Right ventricle myocardium superior (tissue), 1 donor: ENCODE results near the gene PLAU. TPM values are rescaled to one million over a fixed set of nuclear protein-coding genes. Genes with fewer than 3 reads are reported as not detected.
A peak's percentile ranks its signal among the peaks of the same experiment; 100 is the strongest.
"Not testable (repeated sequence)": the region's sequence is repeated elsewhere in the genome, so short reads cannot be mapped to it uniquely, and the experiment has no call there.

Experiments used
- ATAC-seq: fragments of 200-7000 bp; cut with Tn5 transposase; one replicate; pipeline ENCODE4 v1.9.1; 2020; ENCODE audit warnings: mild to moderate bottlenecking; ENCODE audit not compliant: poor library complexity
- DNase-seq: peaks from one replicate; pipeline ENCODE4 v3.0.0-alpha.2; 2020
- intact Hi-C: fragments of 100-400 bp; cut with DNase I; formaldehyde crosslinking; loops from one replicate; pipeline ENCODE4 v1.11.2; 2022
- total RNA-seq: library from RNA; stranded (reverse); fragmentation: NEBNext Ultra II Directional; extraction: Animal tissue kit (Norgen Biotek cat#: 25700); gene quantifications from one replicate; pipeline ENCODE4 v1.2.1, GENCODE V29; 2021
- donor health status: DM: no; HTN: yes; CAD: no; lungs with severe emphysema.

PLAU gene
- total RNA-seq, 1 donor from 2014 or later, result 7.5 TPM

DNA sequence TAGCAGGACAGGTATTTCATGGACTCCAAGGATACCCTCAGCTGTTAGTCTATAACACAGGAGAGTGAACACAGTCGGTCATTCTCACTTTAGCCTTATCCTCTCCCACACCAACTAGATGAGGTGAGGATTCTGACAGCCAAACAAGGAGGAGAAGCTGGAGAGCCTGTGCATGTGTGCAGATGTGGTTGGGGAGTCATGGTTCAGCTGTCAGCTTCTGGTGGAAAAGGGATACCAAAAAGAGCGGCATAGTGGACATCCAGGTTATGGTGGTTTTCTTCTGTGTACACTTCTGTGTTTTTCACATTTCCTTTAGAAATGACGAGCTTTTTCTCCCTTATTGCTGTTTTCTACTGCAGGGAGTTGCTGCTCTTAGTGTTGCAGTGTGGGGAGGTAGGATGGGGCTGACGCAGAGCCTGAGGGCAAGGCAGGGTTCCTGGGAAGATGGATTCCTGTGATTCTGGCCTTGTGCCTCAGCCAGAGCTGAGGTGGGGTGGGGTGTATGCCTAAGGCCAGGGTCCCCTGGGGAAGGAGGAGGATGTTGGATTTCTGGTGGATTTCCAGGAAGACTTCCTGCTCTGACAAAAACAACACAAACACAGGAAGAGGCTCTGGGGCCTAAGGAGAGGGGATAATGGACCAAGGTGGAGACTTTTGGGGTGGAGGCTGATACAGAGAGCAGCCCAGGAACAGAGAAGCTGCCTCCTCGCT lies 26.6 kb downstream of the PLAU start:
- DNase-seq (no peak), ATAC-seq (peak; percentile 53)
- intact Hi-C loops, result no loop called here

- intact Hi-C loops, result loop anchor here (2.0 kb wide), 1 partner anchor 54 kb away; no protein-coding TSS in a partner anchor
- ATAC-seq, result peak; percentile 97
These were observed 29.8 kb downstream of the PLAU start for GRCh38 chr10:73940634-73941221.

DNA sequence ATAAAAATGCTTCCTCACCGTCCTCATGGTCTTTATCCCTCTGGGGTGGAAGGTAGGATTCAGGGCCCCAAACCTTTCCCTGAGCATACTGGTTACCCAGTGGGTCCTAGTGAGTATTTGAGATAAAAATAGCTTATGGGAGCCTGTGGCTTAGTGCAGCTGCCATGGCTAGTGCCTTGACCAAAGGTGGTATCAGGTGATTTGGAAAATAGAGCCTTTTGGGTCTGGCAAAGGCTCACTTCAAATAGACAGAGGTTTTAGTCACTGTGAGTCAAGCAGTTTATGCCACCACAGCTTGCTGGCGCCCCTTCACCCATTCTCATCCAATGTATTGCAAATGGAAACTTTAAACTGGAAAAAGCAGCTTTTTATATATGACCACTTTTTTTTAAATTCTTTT lies 30.4 kb downstream of the PLAU start:
- ATAC-seq (no peak), DNase-seq (no peak)
- intact Hi-C loops, result loop anchor here (2.0 kb wide), 1 partner anchor 54 kb away; no protein-coding TSS in a partner anchor

More at GRCh38 chr10:73940634-73941221, 29.8 kb downstream of the PLAU start:
- peak; percentile 95 for DNase-seq

GRCh38 chr10:73944356-73945100 lies 33.6 kb downstream of the PLAU start:
- ATAC-seq, result no peak
- no peak for DNase-seq
- intact Hi-C loops, result no loop called here

GRCh38 chr10:73946253-73947145 lies 35.6 kb downstream of the PLAU start:
- no peak for DNase-seq
- intact Hi-C loops, result no loop called here
- no peak for ATAC-seq

GRCh38 chr10:73948947-73949633 lies 38.2 kb downstream of the PLAU start:
- DNase-seq (no peak), ATAC-seq (no peak)
- intact Hi-C loops, result no loop called here

DNA sequence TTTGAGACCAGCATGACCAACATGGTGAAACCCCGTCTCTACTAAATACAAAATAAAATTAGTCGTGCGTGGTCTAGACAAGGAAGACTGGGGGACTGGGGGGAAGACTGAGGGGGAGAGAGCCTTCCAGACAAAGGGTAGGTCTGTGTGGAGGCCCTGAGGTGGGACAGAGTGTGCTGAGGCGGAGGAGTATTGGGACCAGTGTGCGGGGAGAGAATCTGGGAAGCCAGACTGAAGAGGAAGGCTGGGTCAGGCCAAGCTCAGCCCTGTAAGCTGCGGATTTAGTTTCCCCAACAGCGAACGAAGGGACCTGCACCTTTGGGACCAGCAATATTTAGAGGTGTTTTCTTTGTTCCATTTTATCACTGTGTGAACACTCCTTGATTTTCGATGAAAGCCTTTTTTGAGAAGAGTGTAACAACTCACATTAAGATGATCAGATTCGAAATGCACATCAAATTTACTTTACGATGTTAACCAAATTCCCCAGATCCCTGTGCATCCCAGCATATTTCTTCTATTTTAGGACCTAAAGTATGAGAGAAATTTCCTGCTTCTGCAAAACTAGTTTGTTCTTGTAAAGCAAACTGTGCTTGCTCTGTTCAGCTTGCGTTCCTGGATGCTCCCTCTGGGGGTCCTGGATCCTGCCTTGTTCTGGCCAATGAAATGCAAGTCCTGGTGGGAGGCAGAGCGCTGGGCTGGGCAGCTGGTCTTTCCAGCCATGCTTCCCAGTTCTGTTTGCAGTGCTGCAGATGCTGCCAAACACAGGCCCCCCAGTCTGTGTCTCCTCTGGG lies 39.4 kb downstream of the PLAU start:
- intact Hi-C loops, result no loop called here
- ATAC-seq (no peak), DNase-seq (no peak)

DNA sequence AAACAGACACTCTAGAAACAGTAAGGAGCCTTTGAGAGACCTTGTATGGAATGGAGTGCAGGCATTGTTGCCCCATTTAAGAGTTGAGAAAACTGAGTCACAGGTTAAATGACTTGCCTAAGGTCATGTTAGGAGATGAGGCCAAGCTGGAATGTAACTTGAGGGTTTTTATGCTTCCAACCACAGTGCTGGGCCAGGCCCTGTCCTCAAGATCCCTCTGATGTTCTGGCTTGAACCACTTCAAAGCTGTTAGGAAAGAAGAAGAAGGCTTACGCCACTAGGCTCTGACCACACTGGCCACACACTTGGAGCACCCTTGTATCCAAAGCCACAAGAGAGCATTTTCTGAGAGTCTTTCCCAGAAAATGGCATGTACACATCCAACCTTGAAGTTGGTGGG lies 42.7 kb downstream of the PLAU start:
- ATAC-seq, result no peak
- intact Hi-C loops, result no loop called here

GRCh38 chr10:73954737-73955136 lies 43.8 kb downstream of the PLAU start:
- intact Hi-C loops, result no loop called here
- ATAC-seq, result no peak
- DNase-seq, result no peak

More for the DNA sequence above, 42.7 kb downstream of the PLAU start:
- DNase-seq, result no peak

DNA sequence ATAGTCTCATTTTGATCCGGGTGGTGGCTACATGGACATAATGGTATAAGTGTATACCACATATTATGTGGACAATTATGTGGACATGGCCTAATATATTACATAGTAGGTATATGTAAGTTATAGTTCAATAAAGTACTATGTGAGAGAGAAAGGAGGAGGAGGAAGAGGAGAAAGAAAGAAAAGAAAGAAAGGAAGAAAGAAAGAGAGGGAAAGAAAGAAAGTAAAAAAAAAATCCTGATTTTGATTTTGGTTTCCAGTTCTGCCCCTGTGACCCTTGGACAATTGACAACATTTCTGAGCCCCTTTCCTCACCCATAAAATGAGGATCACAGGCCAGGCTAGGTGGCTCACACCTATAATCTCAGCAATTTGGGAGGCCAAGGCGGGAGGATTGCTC lies 44.8 kb downstream of the PLAU start:
- no peak for ATAC-seq
- DNase-seq, result no peak
- intact Hi-C loops, result no loop called here

DNA sequence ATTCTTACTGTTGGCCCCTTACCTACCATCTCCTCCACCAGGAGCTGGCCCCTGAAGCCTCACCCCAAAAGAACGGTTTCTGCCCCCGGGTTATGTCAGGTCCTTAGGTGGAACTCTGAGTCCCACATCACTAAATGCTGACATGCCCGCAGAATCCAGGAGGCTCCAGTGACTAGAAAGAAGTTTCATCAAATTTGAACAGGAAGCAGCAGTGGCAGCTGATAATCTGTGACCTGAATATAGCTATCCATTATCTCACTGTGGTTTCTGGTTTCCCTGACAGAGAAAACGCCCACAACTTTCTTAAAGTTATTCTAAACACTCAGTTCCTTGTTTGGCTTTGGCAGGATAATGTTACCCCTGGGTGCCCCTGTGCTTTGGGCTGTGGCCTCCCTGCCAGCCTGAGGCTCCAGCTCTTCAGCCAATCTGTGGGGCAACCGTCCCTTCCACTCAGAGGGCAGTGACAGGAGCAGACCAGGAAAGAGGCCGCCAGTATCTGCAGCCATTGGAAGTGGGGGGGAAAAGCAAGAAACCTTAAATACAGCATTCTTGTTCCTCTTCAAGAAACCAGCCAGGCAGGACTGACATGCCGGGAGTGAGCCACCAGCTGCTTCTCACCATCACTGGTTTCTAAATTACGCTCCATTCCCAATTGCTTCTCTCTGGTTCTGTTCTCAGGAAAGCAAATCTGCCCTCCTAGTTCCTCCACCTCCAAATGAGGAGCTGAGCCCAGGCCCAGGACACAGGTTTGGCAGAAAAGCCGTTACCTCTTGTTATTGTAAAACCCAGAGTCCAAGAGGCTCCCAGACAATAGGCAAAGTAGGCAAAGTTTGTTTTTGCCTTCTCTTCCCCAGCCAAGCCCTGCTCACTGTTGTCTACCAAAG lies 45.8 kb downstream of the PLAU start:
- intact Hi-C loops, result no loop called here
- peak; percentile 67 for ATAC-seq
- DNase-seq, result no peak

GRCh38 chr10:73959484-73960243 lies 48.7 kb downstream of the PLAU start:
- no peak for ATAC-seq
- intact Hi-C loops, result no loop called here

GRCh38 chr10:73962386-73962785 lies 51.5 kb downstream of the PLAU start:
- ATAC-seq (no peak), DNase-seq (no peak)
- intact Hi-C loops, result no loop called here

More at GRCh38 chr10:73959484-73960243, 48.7 kb downstream of the PLAU start:
- DNase-seq, result no peak

DNA sequence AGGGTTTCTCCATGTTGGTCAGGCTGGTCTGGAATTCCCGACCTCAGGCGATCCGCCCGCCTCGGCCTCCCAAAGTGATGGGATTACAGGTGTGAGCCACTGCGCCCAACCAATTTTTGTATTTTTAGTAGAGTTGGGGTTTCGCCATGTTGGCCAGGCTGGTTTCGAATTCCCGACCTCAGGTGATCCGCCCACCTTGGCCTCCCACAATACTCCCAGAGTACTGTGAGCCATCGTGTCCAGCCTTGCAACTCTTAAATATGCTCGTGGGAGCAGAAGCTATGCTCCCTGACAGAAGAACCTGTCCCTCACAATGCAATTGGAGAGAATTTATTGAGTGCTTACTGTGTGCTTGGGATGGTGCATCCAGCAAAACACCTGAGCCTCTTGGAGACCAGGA lies 52.6 kb downstream of the PLAU start:
- ATAC-seq, DNase-seq, intact Hi-C loops: not testable (repeated sequence)

- ATAC-seq, result no peak
- no peak for DNase-seq
- intact Hi-C loops, result no loop called here
These were observed 53.8 kb downstream of the PLAU start for GRCh38 chr10:73964743-73965142.
